CD4-positive, alpha-beta T cell (primary cell): ENCODE measurements around the gene SLC12A5. TPM values are rescaled to one million over a fixed set of nuclear protein-coding genes. Genes with fewer than 3 reads are reported as not detected.

Experiments
- ATAC-seq: fragments of 200-7000 bp; cut with Tn5 transposase; one replicate; pipeline ENCODE4 v1.10.0; 2022; ENCODE audit warnings: mild to moderate bottlenecking; ENCODE audit not compliant: poor library complexity
- CTCF ChIA-PET: fragments of 350-600 bp; sonication (Branson Sonifier 250); formaldehyde crosslinking; loops from one replicate; lab custom pipeline; 2021; ENCODE audit warnings: antibody characterized with exemption, inconsistent platforms; lab: Charles Lee
- POLR2A ChIA-PET: fragments of 350-600 bp; sonication (Branson Sonifier 250); formaldehyde crosslinking; loops from one replicate; lab custom pipeline; 2021; ENCODE audit warnings: antibody characterized with exemption, inconsistent platforms; lab: Charles Lee
- DNase-seq, 14 experiments: peaks; one replicate each; pipeline ENCODE4 v3.0.0-alpha.2; 2013 to 2020; ENCODE audit warnings: mixed read lengths in 2 of 14
- H3K27ac ChIP-seq, 2 donors: one replicate each; pipeline versions ENCODE4 v1.5.1 to v1.7.0; 2013; ENCODE audit warnings: low read length in 2 of 2, low read depth in 1 of 2, mild to moderate bottlenecking in 1 of 2
- H3K27me3 ChIP-seq, 2 experiments: 1 replicate in 1 of 2; 2 replicates in 1 of 2; pipeline versions ENCODE4 v1.6.1 to v1.7.0; 2013; ENCODE audit warnings: low read length in 2 of 2, control low read depth in 1 of 2, mild to moderate bottlenecking in 1 of 2, moderate library complexity in 1 of 2; ENCODE audit not compliant: insufficient read depth in 2 of 2, control insufficient read depth in 1 of 2
- H3K36me3 ChIP-seq: one replicate; pipeline ENCODE4 v1.6.1; 2013; ENCODE audit warnings: low read length, control low read depth; ENCODE audit not compliant: insufficient read depth
- H3K4me1 ChIP-seq: one replicate; pipeline ENCODE4 v1.6.1; 2013; ENCODE audit warnings: low read length, control low read depth; ENCODE audit not compliant: insufficient read depth
- H3K4me3 ChIP-seq: one replicate; pipeline ENCODE4 v1.5.1; 2013; ENCODE audit warnings: mild to moderate bottlenecking, low read length, moderate library complexity
- H3K9me3 ChIP-seq, 2 experiments: 1 replicate in 1 of 2; 2 replicates in 1 of 2; pipeline versions ENCODE4 v1.6.1 to v1.7.0; 2013; ENCODE audit warnings: low read length in 2 of 2, mild to moderate bottlenecking in 2 of 2, control low read depth in 1 of 2, moderate library complexity in 1 of 2; ENCODE audit not compliant: control insufficient read depth in 1 of 2, insufficient read depth in 1 of 2
- H3K27ac Mint-ChIP-seq: one replicate; pipeline ENCODE4 v1.8.0; 2020; ENCODE audit warnings: mixed read lengths
- H3K27me3 Mint-ChIP-seq: one replicate; pipeline ENCODE4 v1.8.0; 2021; ENCODE audit warnings: mixed read lengths
- H3K36me3 Mint-ChIP-seq: one replicate; pipeline ENCODE4 v1.8.0; 2021; ENCODE audit warnings: low read depth, mixed read lengths
- H3K4me1 Mint-ChIP-seq: one replicate; pipeline ENCODE4 v1.8.0; 2021; ENCODE audit warnings: low read depth, mixed read lengths
- H3K4me3 Mint-ChIP-seq: one replicate; pipeline ENCODE4 v1.8.0; 2020; ENCODE audit warnings: mild to moderate bottlenecking, mixed read lengths
- H3K9me3 Mint-ChIP-seq: one replicate; pipeline ENCODE4 v1.8.0; 2020; ENCODE audit warnings: mixed read lengths
- CTCF ChIP-seq: fragments of 200-600 bp; IDR thresholded peaks from one replicate; pipeline ENCODE4 v1.8.0; 2022; ENCODE audit warnings: antibody characterized with exemption, mild to moderate bottlenecking
- intact Hi-C, 2 experiments: fragments of 100-400 bp; cut with DNase I in 1 of 2; cut with micrococcal nuclease in 1 of 2; formaldehyde crosslinking; loops; one replicate each; pipeline versions ENCODE4 v1.15.1 to v1.9.0; 2023 to 2025; cut with DNase I, micrococcal nuclease
- total RNA-seq, 174 experiments: library from RNA in 2 of 174; stranded (reverse) in 2 of 174; gene quantifications; one replicate each; pipeline ENCODE4 v1.2.3 and lab custom pipeline; 2021 to 2026

The SLC12A5 gene
- total RNA-seq, 2 experiments from 2014 or later, result 1.3 to 2.4 TPM

- Histone ChIP-seq H3K9me3 (peaks cover 0 to 12% of the 10 kb centered on the region in 2 experiments), H3K4me3 (no peak overlapping the region), H3K36me3 (no peaks in the 10 kb centered on the region), H3K27me3 (peaks cover 11 to 17% of the 10 kb centered on the region in 2 experiments), H3K4me1 (no peaks in the 10 kb centered on the region), H3K27ac (no peak overlapping the region)
- intact Hi-C loops, result no loop called here
- ATAC-seq, result peak; percentile 56
- H3K27ac Mint-ChIP-seq, result no peak overlapping the region
- peaks cover 53% of the 10 kb centered on the region for H3K27me3 Mint-ChIP-seq
- no peak for TF ChIP-seq CTCF
- H3K9me3 Mint-ChIP-seq, result no peaks in the 10 kb centered on the region
- H3K4me3 Mint-ChIP-seq, result no peak overlapping the region
- peak in 11 of 14 experiments; percentile 23 to 64 (median 37) for DNase-seq
- CTCF ChIA-PET, result no interaction called here
- H3K36me3 Mint-ChIP-seq, result no peaks in the 10 kb centered on the region
- no peaks in the 10 kb centered on the region for H3K4me1 Mint-ChIP-seq
- POLR2A ChIA-PET, result no interaction called here
These were observed 12.0 kb downstream of the SLC12A5 start for GRCh38 chr20:46040902-46041535.

GRCh38 chr20:46043556-46043955 is 14.5 kb downstream of the SLC12A5 start:
- CTCF ChIA-PET, result no interaction called here

GRCh38 chr20:46044896-46045295 is 15.9 kb downstream of the SLC12A5 start:
- Mint-ChIP-seq H3K9me3 (no peaks in the 10 kb centered on the region), H3K36me3 (no peaks in the 10 kb centered on the region), H3K4me3 (no peak overlapping the region), H3K4me1 (no peaks in the 10 kb centered on the region), H3K27ac (no peak overlapping the region), H3K27me3 (peaks cover 62% of the 10 kb centered on the region)
- ATAC-seq, result no peak
- CTCF ChIA-PET, result no interaction called here
- DNase-seq, result no peak
- peaks cover 16 to 26% of the 10 kb centered on the region in 2 experiments for H3K27me3 ChIP-seq
- H3K4me3 ChIP-seq, result no peak overlapping the region
- POLR2A ChIA-PET, result no interaction called here
- TF ChIP-seq CTCF, result no peak
- H3K4me1 ChIP-seq, result no peaks in the 10 kb centered on the region
- intact Hi-C loops, result no loop called here
- no peaks in the 10 kb centered on the region for H3K36me3 ChIP-seq
- H3K9me3 ChIP-seq, result peaks cover 0 to 17% of the 10 kb centered on the region in 2 experiments
- H3K27ac ChIP-seq, result no peak overlapping the region

More at GRCh38 chr20:46043556-46043955, 14.5 kb downstream of the SLC12A5 start:
- H3K27me3 ChIP-seq, result peaks cover 16 to 24% of the 10 kb centered on the region in 2 experiments
- POLR2A ChIA-PET, result no interaction called here
- peaks cover 0 to 17% of the 10 kb centered on the region in 2 experiments for H3K9me3 ChIP-seq
- DNase-seq, result no peak
- no peak for TF ChIP-seq CTCF
- Mint-ChIP-seq H3K36me3 (no peaks in the 10 kb centered on the region), H3K4me1 (no peaks in the 10 kb centered on the region), H3K27me3 (peaks cover 65% of the 10 kb centered on the region), H3K9me3 (no peaks in the 10 kb centered on the region), H3K4me3 (no peak overlapping the region), H3K27ac (no peak overlapping the region)
- no peak for ATAC-seq
- H3K27ac ChIP-seq, result no peak overlapping the region
- intact Hi-C loops, result no loop called here
- H3K4me3 ChIP-seq, result no peak overlapping the region
- H3K36me3 ChIP-seq, result no peaks in the 10 kb centered on the region
- no peaks in the 10 kb centered on the region for H3K4me1 ChIP-seq
